GM19023 (cell line): ENCODE measurements around the gene UBE2I.

ENCODE experiments used
- ATAC-seq: cut with Tn5 transposase; IDR thresholded peaks from one replicate; pipeline ENCODE4 v1.9.1; 2021; ENCODE audit warnings: mild to moderate bottlenecking, moderate library complexity; ENCODE audit not compliant: unreplicated experiment

UBE2I gene

DNA sequence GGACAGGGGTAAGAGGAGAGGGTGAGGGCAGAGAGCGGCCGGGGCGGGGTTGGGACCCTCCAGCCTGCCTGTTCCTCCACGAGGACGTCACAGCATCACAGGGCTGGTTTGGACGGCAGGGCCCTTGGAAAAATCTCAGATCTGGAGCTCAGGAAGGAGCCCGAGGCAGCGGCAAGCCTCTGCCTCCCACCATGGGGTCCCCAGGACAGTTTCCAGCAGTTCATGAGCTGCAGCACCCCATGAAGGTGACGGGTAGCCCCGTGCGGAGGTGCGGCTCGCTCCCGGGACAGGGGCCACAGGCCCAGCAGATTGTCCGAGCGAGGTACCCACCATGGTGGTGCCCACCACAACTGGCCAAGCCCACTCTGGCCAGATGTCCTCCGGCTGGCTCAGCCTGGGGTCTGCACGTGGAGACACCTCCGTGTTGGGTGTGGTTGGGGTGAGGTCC is 32.3 kb upstream of the UBE2I start:
- ATAC-seq, result no peak

DNA sequence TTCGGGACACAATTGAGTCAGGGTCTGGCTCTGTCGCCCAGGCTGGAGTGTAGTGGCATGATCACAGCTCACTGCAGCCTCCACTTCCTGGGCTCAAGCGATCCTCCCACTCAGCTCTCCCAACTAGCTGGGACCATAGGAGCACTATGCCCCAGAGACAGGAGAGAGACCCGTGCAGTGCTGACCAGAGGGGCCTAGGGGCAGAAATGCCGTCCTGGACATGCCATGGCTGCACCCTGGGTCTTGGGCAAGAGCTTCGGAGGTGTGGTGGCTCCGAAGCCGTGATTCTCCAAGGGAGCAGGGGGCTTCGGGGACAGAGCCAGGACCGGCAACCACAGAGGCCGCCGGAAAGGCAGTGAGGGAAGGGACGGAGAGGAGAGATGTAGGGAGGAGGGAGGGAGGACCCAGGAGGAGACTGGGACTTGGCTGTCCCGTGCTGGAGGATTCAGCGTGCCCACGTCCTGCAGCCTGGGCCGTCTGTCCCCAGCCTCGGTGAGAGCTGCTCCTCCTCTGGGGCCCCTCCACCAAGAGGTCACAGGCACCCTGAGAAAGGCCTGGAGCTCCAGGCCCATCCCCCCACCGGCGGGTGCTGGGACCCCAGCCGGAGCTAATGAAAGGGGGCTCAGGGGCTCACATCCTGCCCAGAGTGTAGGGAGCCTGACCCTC is 31.7 kb upstream of the UBE2I start:
- ATAC-seq, result no peak

DNA sequence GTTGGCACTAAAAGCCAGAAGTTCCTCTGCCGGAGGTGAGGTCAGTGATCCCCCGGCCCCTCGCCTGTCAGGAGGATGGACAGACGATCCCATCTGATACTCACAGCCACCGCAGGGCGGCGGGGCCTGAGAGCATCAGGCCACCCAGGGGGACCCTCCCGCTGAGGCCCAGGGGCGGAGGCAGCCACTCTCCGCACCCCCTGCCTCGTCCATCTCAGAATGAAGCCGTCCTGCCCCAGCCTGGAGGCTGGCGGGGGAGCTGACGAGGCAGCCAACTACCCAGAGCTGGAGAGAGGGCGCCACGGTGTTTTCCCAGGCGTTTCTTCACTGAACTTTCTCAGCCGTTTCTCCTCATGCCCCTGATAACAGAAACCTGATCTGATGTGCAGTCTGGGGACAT is 31.0 kb upstream of the UBE2I start:
- ATAC-seq, result no peak

DNA sequence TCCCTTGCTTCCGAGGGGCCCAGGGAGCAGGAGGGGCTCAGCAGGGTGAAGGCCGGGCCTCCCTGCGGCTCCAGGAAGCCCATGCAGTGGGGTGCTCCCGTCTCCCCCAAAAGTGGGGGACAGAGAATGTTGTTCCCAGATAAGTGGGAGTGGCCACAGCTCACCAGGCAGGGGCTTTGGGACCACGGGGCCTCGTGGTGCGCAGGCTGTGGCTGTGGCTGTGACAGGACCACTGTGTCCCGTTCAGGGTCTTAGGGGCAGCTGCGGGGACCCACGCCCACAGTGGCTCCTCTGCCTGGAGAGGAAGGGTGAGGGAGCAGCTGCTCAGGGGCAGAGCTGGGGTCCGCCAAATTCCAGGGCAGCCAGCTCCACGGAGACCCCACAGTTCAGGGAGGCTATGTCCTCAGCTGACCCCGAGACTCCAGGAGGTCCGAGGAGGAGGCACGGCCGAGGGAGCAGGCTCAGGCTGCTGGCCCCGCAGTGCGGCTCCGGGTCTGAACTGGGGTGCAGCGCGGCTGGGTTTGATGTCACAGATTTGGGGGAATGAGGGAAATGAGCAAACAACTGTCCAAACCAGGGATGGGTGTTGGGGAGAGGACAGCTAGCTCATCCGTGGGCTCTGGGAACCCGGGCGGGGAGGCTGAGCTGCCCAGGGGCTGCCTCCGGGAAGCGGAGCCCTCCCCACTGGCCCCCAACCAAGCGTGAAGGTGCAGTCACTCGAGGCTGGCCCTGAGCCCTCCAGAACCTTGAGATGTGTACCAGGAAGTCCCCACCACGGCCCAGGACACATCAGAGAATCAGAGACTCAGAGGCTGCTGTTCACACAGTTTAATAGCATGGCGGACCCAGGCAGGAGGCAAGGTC is 30.1 kb upstream of the UBE2I start:
- no peak for ATAC-seq

DNA sequence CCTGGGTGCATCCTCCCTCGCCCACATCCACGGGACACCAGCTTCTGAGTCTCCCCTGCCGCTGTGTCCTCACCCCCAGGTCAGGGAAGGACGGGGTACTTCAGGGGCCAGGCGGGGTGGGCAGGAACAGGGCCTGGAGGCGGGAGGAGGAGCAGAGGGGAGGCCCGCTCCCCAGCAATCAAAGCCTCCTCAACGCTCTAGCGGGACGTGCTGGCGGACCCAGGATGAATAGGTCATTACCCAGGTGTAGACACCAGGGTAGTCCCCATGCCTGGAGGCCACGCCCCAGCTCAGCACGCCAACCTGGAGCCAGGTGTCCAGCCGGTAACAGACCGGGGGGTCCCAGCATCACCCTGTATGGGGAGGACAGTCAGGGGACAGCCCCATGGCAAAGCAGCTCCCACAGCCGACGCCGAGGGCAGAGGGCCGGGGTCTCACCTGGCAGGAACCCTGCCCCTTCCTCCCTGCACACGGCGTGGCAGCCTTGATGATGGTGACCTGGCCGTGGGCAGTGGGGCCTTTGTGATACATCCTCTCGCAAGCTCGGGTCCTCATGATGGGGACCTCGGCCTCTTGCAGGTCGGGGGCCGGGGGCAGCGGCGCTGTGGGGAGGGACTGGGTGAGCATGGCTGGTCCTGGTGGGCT is 29.4 kb upstream of the UBE2I start:
- ATAC-seq, result no peak

DNA sequence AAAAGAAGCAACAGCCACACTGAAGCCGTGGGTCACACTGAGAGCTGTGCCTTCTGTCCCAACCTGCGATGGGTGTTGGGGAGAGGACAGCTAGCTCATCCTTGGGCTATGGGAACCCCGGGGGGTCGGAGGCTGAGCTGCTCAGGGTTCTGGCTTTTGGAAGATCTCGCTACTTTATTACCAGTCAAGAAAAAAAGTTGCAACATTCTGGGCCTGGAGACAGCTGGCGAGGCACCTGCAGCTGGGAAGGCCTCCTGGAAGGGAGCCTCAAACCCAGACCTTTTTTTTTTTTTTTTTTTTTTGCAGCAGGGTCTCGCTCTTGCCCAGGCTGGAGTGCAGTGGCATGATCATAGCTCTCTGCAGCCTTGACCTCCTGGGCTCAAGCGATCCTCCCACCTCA is 28.7 kb upstream of the UBE2I start:
- no peak for ATAC-seq

DNA sequence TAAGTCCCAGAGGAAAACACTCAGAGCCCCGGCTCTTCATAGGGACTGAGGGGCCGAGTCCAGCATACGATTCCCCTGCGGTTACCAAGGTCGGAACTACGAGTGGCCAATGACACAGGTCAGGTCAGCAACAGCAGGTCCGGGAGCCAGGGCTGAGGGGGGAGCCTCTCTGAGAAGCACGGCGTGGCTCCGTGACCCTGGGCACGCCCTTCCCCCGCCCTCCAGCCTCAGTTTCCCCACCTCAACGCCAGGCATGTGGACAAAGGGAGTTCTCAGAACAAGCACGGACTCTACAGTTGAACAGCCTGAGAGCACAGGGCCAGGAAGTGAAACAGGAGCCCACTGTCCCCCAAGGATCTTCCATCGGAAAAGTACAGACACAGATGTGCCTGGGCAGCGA is 27.9 kb upstream of the UBE2I start:
- no peak for ATAC-seq

DNA sequence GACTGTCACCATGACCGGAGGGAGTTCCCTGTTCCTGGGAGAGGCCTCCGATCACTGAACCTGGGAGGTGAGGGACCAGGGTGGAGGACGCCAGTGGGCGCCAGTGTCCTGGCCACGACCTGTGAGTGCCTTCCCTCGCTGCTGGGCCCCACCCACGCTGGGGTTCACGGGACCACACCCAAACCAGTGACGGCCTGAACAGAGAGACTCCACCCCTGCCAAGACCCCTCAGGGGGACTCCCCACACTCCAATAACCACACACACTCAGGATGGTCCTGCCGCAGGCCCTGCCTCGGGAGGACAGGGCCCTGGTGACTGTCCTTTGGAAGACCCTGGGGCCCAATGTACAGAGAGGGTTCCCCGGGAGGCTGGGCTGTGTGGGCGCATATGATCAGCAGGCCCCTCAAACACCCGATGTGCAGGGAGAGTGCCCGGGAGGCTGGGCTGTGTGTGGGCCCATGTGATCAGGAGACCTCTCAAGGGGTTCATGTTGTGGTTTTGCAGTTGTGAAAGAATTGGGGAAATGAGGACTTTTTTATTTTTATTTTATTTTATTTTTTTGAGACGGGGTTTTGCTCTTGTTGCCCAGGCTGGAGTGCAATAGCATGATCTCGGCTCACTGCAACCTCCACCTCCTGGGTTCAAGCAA is 27.0 kb upstream of the UBE2I start:
- ATAC-seq, result no peak

DNA sequence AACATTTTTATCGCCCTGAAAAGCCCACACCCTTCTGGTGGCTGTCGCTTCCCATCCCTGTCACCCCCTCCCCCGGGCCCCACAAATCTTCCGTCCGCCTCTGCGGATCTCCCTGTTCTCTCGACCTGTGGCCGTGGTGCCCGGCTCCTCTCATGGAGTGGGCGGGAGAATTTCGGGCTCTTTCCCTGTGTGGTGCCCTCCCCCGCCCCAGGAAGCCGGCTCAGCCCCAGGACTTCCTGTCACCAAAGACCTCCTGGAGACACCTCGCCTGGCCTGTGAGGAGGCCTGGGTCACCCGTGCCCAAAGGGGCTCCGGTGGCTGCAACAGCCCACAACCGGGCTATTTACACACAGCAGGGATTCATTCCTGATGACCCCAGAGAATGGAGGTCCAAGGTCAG is 26.1 kb upstream of the UBE2I start:
- ATAC-seq, result no peak

DNA sequence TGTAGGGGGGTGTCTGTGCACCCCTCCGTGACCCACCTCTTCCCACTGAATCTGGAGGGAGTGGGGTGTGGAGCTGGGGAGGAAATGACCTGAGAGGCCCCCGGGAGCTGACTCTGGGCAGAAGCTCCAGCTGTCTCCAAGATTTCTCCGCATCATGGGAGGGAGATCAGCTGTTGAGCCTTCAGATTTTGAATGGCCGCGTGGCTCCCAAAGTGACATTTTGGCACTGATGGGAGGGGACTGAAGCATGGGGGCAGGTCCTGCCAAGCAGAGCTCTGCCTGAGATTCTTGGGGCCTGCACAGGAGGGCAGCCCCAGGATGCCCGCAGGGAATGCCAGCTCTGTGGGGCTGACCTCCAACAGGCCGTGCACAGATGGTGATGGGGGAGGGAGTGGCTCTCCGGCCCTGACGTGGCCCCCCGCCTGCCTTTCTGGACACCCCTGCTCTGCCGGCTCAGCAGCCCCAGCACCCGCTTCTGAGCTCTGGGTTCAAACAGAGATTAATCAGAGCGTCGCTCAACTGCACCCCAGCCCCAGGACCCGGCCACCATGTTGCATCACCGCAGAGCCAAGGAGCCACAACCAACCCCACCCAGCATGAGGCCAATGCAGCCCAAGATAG is 25.3 kb upstream of the UBE2I start:
- no peak for ATAC-seq

DNA sequence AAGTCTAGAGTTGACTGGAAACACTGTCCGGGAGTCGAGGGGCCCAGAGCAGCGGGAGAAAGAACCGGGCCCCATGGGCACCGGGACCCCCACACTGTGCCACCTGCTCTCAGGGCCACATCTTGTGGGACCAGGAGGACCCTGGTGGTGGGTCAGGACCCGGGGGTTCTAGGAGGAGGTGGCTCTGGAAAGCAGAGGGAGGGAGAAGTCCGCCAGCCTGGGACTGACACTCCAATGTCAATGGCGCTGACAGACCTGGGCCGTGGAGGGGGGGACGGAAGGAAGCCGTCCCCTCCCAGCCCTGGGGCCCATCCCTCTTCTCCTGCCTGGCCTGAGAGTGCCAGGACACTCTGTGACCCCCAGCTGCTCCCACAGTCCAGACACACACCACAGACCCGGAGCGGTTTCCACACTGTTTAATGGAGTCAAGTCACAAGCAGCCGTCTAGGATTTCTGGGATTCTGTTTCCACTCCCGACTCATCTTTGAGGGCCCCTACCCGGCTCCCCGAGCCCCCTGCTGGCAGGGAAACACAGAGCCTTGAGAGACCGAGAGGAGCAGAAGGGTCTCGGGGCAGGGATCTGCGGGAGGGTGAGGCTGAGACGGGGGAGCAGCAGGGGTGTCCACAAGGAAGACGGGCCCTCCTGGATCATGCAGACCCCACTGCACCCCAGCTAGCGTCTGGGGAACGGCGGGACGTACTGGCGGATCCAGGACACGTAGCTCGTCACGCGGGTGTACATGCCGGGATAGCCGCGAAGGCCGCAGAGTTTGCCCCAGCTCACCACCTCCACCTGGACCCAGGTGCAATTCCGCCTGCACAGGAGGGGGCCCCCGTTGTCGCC is 23.5 kb upstream of the UBE2I start:
- ATAC-seq, result no peak

DNA sequence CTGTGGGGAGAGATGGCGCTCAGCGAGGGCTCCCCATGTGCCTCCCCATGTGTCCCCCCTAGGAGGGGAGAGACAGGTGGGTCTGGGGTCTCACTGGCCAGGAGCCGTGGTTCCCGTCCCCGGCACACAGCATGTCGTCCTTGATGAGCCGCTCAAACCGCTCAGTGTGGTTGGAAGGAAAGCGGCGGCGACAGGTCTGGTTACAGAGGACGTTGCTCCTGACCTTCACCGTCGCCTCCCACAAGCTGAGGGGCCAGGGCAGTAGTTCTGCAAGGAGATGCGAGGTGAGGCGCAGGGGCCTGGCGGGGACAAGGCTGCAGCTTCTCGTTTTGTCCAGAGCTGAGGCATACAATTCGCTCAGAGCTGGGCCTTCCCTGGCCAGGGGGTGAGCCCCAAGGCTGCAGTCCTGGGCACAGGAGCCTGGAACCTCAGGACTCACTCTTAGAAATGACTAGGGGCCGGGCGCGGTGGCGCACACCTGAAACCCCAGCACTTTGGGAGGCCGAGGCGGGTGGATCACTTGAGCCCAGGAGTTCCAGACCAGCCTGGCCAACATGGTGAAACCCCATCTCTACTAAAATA is 22.8 kb upstream of the UBE2I start:
- ATAC-seq, result no peak

DNA sequence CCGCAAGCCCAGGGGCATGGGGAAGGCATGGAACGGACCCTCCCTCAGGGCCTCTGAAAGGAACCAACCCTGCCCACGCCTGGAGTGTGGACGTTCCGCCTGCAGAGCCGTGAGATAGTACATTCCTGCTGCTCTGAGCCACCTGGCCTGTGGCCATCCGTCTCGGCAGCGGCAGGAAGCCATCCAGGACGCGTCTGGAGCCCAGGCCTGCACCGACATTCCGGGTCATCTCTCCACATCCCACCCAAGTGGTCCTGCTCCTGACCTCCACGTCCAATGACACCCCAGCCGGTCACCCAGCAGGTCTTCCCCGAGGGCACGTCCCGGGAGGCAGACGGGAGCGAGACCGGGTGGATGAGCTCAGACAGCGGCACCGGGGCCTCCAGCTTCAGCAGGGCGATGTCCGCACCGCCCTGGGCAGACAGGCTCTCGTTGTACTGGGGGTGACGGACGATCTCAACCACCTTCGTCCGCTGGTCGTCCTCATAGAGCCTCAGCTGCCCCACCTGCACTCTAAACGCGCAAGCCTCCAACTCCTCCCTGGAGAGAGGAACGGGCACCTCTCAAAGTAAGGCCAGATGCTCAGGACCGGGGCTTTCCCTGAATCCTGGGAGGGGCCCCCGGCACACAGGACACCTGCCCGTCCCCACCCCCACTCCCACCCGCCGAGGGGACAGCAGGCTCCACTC is 21.3 kb upstream of the UBE2I start:
- ATAC-seq, result no peak

DNA sequence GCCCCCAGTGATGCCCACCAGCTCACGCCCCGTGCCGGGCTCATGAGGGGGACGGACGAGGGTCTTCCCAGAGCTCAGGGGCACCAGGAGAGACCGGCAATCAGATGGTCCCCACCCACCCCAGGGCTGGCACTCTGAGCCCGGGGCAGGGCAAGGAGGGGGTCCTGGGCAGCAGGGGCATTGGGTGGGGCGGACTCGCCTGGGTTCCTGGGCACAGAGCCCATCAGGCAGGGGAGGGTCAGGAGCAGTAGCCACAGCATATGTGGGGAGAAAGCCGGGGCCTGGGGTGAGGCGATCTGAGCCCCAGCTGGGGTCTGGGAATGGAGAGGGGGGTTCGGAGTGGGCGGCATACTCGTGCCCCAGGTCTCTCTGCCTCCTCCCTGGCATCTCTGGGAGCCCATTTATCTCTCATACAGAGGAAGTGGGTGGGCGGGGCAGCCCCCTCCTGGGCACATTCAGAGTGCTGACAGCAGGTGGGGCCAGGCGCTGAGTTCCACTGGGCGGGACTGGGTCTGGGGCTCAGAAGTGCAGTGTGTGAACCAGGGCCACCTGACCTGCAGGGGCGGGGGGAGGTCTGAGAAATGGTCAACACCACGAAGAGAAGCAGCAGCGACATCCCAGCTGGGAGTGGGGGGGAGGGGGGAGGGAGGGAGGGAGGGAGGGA is 20.5 kb upstream of the UBE2I start:
- no peak for ATAC-seq

DNA sequence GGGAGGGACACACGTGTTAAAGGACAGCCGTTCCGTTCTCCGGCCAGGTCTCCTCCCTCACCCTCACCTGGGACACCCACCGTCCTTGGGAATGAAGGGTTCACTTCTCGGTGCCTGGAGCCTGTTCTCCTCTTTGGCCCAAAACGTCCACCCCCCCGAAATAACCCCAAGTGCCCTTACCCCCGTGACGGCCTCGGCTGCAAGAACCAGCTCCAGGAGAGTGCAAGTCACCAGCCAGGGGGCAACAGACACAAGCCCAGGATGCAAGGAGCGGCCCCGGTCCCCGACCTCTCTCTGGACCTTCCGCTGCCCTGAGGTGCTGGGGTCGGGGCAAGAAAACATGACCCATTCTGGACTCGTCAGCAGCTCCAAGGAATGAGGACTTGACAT is 20.0 kb upstream of the UBE2I start:
- ATAC-seq, result no peak

DNA sequence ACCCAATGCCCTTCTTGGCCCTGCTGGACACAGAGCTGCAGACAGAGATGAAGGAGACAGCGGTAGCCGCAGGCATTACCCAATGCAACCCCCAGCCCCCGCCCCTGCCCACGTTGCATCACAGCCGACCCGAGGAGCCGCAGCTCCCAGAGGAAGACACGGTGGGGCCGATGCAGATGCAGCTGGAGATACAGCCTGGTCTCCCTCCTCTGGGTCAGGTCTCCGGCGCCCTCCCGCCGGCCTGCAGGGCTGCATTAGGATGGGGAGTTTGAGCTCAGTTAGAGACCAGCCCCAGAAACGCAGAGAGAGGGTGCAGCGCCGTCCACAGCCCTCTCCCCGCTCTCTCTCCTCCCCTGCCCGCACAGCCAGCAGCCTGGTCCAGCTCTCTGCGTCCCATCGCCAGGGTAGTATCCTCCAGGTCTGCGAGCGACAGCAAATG is 19.4 kb upstream of the UBE2I start:
- no peak for ATAC-seq

DNA sequence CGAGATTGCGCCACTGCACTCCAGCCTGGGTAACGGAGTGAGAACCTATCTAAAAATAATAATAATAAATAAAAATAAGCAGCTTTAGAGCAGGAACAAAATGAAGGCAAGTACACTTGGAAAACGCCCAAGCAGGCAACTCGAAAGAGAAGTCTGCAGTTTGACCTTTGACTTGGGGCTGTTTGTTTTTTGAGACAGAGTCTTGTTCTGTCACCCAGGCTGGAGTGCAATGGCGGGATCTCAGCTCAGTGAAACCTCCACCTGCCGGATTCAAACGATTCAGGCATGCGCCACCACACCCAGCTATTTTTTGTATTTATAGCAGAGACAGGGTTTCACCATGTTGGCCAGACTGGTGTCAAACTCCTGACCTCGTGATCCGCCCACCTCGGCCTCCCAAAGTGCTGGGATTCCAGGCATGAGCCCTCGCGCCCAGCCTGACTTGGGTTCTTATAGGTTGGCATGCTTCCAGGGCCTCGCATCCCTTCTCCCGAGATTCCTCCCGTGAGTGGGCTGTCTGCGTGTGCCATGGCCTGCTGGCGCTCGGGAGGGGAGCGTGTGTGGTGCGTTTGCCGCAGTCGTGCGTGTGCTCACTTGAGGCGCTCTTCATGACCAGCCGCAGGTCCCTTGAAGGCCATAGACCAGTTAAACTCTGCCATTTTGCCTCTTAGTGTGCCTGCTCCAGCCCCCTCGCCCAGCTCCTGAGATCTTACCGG is 18.4 kb upstream of the UBE2I start:
- ATAC-seq, result no peak

DNA sequence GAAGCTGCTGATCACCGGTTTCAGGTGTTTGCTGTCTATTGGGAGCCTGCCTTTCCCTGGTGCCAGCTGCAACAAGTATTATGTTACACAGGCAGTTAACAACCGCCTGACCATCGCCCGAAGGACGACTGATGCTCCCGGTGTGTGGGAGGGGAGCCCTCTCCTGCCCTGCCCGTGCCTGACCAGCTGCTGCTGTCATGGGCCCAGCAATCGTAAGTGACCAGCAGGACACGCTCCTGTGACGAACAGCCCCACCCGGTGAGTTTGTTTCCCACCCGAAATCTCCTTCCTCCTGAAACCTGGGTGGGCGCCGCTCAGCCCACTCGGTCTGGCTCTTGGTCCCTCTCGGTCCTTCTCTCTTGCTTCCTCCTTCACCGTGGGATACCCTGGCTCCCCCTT is 17.9 kb upstream of the UBE2I start:
- no peak for ATAC-seq
